Central memory CD8-positive, alpha-beta T cell (primary cell): ENCODE results near the gene VPS9D1.
A peak's percentile ranks its signal among the peaks of the same experiment; 100 is the strongest.

Experiments
- ATAC-seq: fragments of 150-1000 bp; cut with Tn5 transposase; replicated peaks from 2 replicates; pipeline ENCODE4 v1.10.0; 2022; ENCODE audit warnings: mild to moderate bottlenecking, moderate FRiP score, moderate number of reproducible peaks; ENCODE audit not compliant: poor library complexity, severe bottlenecking; ENCODE audit errors: extremely low read depth
- DNase-seq, 2 donors: peaks; one replicate each; pipeline ENCODE4 v3.0.0; 2021; ENCODE audit warnings: low spot score in 2 of 2
- H3K27ac Mint-ChIP-seq: one replicate; pipeline ENCODE4 v1.8.0; 2022; ENCODE audit warnings: low read depth, mild to moderate bottlenecking, moderate library complexity, mixed read lengths
- H3K27me3 Mint-ChIP-seq: one replicate; pipeline ENCODE4 v1.8.0; 2022; ENCODE audit warnings: mixed read lengths
- H3K36me3 Mint-ChIP-seq: one replicate; pipeline ENCODE4 v1.8.0; 2022; ENCODE audit warnings: mild to moderate bottlenecking, moderate library complexity, mixed read lengths; ENCODE audit not compliant: insufficient read depth
- H3K4me1 Mint-ChIP-seq: one replicate; pipeline ENCODE4 v1.8.0; 2022; ENCODE audit warnings: mixed read lengths
- H3K4me3 Mint-ChIP-seq: one replicate; pipeline ENCODE4 v1.8.0; 2022; ENCODE audit warnings: mild to moderate bottlenecking, moderate library complexity, mixed read lengths
- H3K9me3 Mint-ChIP-seq: one replicate; pipeline ENCODE4 v1.8.0; 2022; ENCODE audit warnings: mixed read lengths

VPS9D1 gene

GRCh38 chr16:89741342-89742014 is 20.8 kb upstream of the VPS9D1 start:
- DNase-seq (no peak), ATAC-seq (no peak)
- H3K36me3 Mint-ChIP-seq: peaks cover 53% of the 10 kb centered on the region
- H3K9me3 Mint-ChIP-seq: no peaks in the 10 kb centered on the region
- no peak overlapping the region for H3K4me3 Mint-ChIP-seq
- H3K27me3 Mint-ChIP-seq: no peaks in the 10 kb centered on the region
- H3K27ac Mint-ChIP-seq: no peak overlapping the region
- H3K4me1 Mint-ChIP-seq: peaks cover 27% of the 10 kb centered on the region

GRCh38 chr16:89739383-89739782 is 18.7 kb upstream of the VPS9D1 start:
- no peak for DNase-seq
- Mint-ChIP-seq H3K4me3 (no peak overlapping the region), H3K27me3 (no peaks in the 10 kb centered on the region), H3K4me1 (peaks cover 27% of the 10 kb centered on the region), H3K9me3 (no peaks in the 10 kb centered on the region), H3K36me3 (peaks cover 74% of the 10 kb centered on the region), H3K27ac (peak overlapping the region; percentile 90)
- ATAC-seq: no peak

GRCh38 chr16:89738538-89739317 is 18.0 kb upstream of the VPS9D1 start:
- Mint-ChIP-seq H3K27ac (peak overlapping the region; percentile 90), H3K4me3 (peak overlapping the region; percentile 63), H3K9me3 (no peaks in the 10 kb centered on the region), H3K27me3 (no peaks in the 10 kb centered on the region), H3K4me1 (peaks cover 27% of the 10 kb centered on the region), H3K36me3 (peaks cover 80% of the 10 kb centered on the region)
- ATAC-seq: no peak
- no peak for DNase-seq

GRCh38 chr16:89738072-89738377 is 17.3 kb upstream of the VPS9D1 start:
- Mint-ChIP-seq H3K27me3 (no peaks in the 10 kb centered on the region), H3K4me3 (peak overlapping the region; percentile 63), H3K36me3 (peaks cover 85% of the 10 kb centered on the region), H3K27ac (peak overlapping the region; percentile 90), H3K4me1 (peaks cover 29% of the 10 kb centered on the region), H3K9me3 (no peaks in the 10 kb centered on the region)
- no peak for ATAC-seq
- no peak for DNase-seq

- ATAC-seq (peak; percentile 79), DNase-seq (peak in 1 of 2 donors; percentile 53)
- peaks cover 30% of the 10 kb centered on the region for H3K4me1 Mint-ChIP-seq
- H3K36me3 Mint-ChIP-seq: peaks cover 88% of the 10 kb centered on the region
- peak overlapping the region; percentile 90 for H3K27ac Mint-ChIP-seq
- no peaks in the 10 kb centered on the region for H3K9me3 Mint-ChIP-seq
- no peaks in the 10 kb centered on the region for H3K27me3 Mint-ChIP-seq
- H3K4me3 Mint-ChIP-seq: peak overlapping the region; percentile 63
These were observed 16.8 kb upstream of the VPS9D1 start for GRCh38 chr16:89737341-89738071.

GRCh38 chr16:89736554-89736953 is 15.9 kb upstream of the VPS9D1 start:
- peaks cover 96% of the 10 kb centered on the region for H3K36me3 Mint-ChIP-seq
- no peak for ATAC-seq
- H3K27ac Mint-ChIP-seq: peak overlapping the region; percentile 90
- peak overlapping the region; percentile 63 for H3K4me3 Mint-ChIP-seq
- H3K4me1 Mint-ChIP-seq: peaks cover 39% of the 10 kb centered on the region
- no peaks in the 10 kb centered on the region for H3K9me3 Mint-ChIP-seq
- no peak for DNase-seq
- H3K27me3 Mint-ChIP-seq: no peaks in the 10 kb centered on the region

- Mint-ChIP-seq H3K27ac (no peak overlapping the region), H3K27me3 (no peaks in the 10 kb centered on the region), H3K9me3 (no peaks in the 10 kb centered on the region), H3K4me1 (peaks cover 38% of the 10 kb centered on the region), H3K36me3 (peaks cover 96% of the 10 kb centered on the region), H3K4me3 (no peak overlapping the region)
- no peak for DNase-seq
- ATAC-seq: no peak
These were observed 13.1 kb upstream of the VPS9D1 start for GRCh38 chr16:89733792-89734191.

GRCh38 chr16:89733322-89733721 is 12.6 kb upstream of the VPS9D1 start:
- DNase-seq (no peak), ATAC-seq (no peak)
- Mint-ChIP-seq H3K4me1 (peaks cover 38% of the 10 kb centered on the region), H3K4me3 (no peak overlapping the region), H3K36me3 (peaks cover 96% of the 10 kb centered on the region), H3K27ac (peak overlapping the region; percentile 78), H3K27me3 (no peaks in the 10 kb centered on the region), H3K9me3 (no peaks in the 10 kb centered on the region)

GRCh38 chr16:89732918-89733242 is 12.2 kb upstream of the VPS9D1 start:
- ATAC-seq: no peak
- Mint-ChIP-seq H3K27me3 (no peaks in the 10 kb centered on the region), H3K9me3 (no peaks in the 10 kb centered on the region), H3K27ac (peak overlapping the region; percentile 78), H3K36me3 (peaks cover 96% of the 10 kb centered on the region), H3K4me1 (peaks cover 36% of the 10 kb centered on the region), H3K4me3 (peak overlapping the region; percentile 6)
- no peak for DNase-seq

- Mint-ChIP-seq H3K4me3 (peak overlapping the region; percentile 41), H3K27me3 (no peaks in the 10 kb centered on the region), H3K4me1 (peaks cover 36% of the 10 kb centered on the region), H3K36me3 (peaks cover 96% of the 10 kb centered on the region), H3K9me3 (no peaks in the 10 kb centered on the region), H3K27ac (peak overlapping the region; percentile 78)
- ATAC-seq (no peak), DNase-seq (no peak)
These were observed 11.6 kb upstream of the VPS9D1 start for GRCh38 chr16:89732142-89732917.

- Mint-ChIP-seq H3K27me3 (no peaks in the 10 kb centered on the region), H3K4me3 (no peak overlapping the region), H3K27ac (no peak overlapping the region), H3K9me3 (no peaks in the 10 kb centered on the region), H3K4me1 (peaks cover 36% of the 10 kb centered on the region), H3K36me3 (peaks cover 96% of the 10 kb centered on the region)
- DNase-seq (no peak), ATAC-seq (no peak)
These were observed 10.0 kb upstream of the VPS9D1 start for GRCh38 chr16:89730610-89731234.
